NCI-H748 (cell line): ENCODE measurements around the gene SLC37A2.

ENCODE experiments used
- DNase-seq: peaks from one replicate; lab custom pipeline; 2025; ENCODE audit not compliant: unreplicated experiment; lab: John Stamatoyannopoulos, UW

SLC37A2 gene

DNA sequence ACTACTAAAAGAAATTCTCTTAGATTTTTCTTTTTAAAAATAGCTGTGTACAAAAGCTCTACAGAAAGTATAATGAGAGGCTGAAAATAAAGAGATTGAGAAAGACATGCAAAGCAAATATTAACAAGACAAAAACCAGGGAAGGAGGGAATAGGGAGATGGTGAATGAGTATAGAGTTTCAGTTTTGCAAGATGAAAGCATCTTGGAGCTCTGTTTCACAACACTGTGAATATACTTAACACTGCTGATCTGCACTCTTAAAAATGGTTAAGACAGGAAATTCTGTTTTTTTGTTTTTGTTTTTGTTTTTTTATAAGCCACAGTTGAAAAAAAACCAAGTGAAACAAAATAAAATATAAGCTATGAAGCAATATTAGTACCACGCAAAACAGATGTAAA, 42.8 kb downstream of the SLC37A2 start:
- DNase-seq = no peak

DNA sequence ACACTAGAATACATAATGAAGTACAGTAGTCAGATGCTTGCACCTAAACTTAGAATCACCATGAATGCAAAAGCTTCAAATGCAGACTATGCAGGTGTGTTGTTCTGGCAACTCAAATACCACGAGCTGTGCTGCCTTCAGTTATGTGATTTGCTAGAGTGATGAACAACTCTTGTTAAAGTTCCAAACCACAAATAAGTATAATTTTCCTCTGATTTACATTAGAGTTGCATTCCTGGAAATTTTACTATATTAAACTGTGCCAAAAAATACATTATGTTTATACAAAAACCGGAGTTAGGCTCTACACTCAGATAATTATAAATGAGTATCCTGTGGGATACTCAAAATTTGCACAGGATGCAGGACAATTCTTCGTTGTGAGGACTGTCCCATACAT, 45.4 kb downstream of the SLC37A2 start:
- no peak for DNase-seq

DNA sequence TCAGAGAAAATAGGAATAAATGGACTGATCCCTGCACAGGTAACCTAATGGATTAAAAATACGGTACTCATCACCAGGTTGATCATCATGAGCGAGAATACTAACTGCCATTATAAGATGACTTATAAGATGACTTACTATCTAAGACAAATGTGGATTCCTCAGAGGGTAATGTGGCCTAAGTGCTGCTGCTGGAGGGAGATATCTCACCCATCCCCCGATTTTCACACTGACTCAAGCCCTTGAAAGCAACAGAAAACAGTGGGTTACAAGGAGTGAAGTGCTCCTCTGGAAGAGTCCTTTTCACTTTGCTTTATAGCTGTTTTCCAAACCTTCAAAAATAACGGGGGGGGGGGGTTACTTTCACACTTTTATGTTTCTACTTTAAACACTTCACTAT, 47.4 kb downstream of the SLC37A2 start:
- DNase-seq = no peak

DNA sequence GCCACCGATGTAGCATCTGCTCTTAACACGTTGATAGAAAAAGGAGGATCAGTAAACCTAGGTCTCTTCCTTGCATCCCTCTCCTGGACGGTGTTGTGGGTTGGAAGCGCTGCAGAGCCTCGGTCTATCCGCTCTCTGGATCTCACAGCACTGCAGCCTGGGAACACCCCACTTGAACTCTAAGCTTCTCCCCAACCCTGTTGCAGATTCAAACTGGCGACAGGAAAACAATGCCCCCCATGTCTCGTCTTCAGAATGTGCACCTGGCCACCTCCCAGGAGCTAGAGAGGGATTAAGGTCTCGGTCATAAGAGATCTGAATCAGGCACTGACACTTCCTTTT, 47.9 kb downstream of the SLC37A2 start:
- DNase-seq = peak; percentile 42

DNA sequence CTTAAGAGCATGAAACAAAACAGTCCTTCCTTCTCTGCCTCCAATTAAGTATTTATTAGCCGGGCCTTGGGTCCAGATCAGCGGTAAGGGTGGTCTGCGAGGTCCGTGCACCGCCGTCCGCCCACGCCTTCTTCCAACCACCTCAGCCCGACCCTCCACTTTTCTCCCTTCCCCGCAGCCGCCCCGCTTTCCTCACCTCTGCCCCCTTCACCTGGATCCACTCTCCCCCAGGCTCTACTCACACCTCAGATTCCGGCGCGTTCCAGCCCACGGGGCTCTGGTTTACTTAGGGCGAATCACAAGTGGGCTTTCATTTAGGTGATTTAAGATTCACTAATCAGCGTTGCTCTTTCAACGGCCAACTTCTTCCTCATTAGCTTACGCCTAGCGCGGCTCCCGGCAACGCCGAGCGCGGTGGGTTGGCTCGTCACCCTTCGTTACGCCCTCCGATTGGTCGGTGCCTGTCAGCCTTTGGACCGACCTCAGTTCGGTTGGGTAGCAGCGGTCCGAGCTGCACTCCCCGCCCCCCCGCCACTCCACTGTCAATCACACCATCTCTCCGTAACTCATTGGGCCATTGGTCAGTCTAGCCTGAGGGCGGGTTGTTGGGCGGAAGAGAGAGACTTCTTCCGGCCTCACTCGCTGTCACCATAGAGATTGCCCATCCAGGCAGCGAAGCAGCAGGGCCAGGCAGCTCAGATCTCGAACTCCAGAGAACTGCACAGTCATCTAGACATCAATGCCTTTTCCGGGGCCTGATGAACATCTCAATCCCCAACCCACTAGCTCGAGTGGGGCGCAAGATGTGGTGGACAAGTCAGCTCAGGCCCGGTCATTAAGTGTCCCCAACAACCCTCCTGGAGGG, 48.5 kb downstream of the SLC37A2 start, which contains the start of gene TMEM218:
Gene TMEM218 (minus strand): TSS at position 284 of the 865 bp plus-strand sequence. CDS start 9,385 bp downstream, outside the sequence.
- peak; percentile 97 for DNase-seq

DNA sequence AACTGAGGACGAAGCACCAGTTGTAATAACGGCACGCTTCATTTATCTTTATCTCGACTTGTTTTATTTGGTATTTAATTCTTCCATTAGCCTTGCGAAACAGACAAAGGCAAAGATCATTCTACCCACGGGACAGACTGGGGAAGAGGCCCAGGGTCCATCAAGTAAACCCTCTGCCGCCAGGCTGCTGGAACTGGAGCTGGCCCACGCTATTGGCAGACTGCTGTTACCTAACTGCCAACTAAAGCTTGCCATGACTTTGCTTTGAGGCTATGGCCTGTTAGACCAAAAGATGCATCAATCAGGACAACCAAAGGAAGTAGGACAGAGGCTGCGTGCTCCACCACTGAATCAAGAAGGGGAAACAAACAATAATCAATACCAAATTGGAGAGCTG, 49.1 kb downstream of the SLC37A2 start:
- DNase-seq = no peak

DNA sequence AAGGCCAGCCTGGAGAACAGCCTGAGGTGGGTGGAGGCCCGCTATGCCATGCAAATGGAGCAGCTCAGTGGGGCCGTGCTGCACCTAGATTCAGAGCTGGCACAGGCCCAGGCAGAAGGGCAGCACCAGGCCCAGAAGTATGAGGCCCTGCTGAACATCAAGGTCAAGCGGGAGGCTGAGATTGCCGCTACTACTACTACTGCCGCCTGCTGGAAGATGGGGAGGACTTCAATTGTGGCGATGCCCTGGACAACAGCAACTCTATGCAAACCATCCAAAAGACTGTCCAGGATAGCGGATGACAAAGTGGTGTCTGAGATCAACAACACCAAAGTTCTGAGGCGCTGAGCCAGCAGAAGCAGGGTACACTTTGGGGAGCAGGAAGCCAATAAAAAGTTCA, 51.4 kb downstream of the SLC37A2 start:
- DNase-seq = no peak

DNA sequence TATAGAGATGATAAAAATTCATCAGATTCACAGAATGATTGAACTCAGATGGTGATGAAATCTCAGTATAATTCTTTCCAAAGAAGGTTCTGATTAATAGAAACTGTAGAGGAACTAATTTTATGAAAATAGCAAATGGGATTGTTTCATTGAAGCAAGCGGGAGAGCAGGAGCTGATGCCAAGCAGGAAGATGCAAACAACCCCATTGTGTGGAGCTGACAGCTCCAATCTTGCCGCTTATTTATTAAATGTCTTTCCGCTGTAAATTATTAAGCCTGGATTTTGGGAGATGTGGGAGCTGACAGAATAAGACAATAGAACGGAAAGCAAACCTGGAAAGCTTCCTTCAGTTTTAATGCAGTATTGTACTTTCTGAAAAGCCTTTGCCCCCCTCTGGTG, 54.3 kb downstream of the SLC37A2 start:
- DNase-seq = no peak

DNA sequence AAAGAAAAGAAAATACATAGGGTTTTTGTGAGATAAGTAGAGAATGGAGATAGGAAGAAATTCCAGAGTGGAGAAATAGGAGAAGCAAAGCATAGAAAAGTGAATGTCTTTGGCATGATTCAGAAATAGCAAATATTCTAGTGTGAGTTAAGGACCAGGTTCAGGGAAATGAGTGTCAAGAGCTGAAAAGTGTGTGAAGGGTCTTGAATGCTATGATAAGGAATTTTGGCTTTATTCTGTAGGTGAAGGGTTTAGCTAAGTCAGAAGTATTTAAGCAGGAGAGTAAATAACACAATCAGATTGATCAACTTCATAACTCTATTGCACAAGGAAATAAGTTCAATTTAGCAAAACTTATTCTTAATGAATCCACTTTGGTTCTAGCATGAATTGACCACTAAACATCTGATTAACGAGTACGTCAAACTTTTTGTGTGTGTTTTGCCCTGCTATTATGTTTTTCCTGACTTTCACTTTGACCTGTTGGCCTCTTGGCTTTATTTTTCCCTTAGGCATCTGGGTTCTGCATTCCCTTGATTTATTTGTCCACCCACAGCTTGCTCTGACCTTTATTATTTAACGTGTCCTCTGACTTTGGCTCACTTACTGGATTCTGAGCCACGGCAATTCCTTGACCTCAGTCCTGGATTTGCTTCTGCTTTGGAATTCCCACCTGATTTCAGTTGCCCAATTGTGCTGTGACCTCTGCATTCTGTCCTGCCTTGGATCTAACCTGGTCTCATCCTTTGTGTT, 60.3 kb downstream of the SLC37A2 start:
- no peak for DNase-seq

DNA sequence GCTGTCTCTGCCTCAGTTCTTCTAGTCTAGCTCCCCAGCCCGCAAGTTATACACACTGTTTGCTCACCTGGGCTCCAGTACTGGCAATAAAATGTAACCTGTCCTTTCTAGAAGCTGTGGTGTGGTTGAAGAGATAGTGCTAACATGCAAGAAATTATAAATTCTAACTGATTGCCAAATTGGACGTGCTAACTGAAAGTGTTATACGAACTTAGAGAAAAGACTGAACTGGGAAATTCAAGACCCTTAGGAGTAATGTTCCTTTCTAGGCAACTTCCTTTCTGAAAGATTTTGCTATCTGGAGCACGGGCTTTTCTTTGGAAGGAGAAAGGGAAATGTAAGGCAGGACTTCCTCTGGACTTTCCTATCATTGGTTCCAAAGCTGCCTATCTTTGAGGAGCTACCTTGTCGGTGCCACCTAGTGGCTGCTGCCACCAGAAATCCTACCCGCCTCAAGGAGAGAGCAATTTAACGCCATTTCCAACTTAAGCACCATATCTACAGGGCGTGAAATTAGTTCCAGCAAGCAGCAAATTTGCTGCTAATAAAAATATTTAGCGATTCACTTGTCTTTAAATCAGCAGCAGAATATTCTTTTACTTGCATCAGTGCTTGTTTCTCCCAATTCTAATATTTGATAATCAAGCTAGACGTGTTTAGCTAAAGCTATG, 61.0 kb downstream of the SLC37A2 start:
- DNase-seq = peak; percentile 66

DNA sequence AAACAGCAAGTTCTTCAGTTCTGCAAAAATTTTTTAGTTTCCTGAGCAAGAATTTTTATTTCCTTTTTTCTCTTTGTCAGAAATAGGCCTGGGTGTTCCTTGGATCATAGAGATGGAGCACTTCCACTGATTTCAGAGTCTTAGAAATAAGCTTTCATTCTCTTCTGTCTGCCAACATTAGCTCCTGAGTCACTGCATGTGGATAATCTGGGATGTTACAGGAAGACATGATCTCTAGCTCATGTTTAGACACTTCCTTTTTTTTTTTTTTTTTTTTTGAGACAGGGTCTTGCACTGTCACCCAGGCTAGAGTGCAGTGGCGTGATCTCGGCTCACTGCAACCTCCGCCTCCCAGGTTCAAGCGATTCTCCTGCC, 61.5 kb downstream of the SLC37A2 start:
- no peak for DNase-seq

DNA sequence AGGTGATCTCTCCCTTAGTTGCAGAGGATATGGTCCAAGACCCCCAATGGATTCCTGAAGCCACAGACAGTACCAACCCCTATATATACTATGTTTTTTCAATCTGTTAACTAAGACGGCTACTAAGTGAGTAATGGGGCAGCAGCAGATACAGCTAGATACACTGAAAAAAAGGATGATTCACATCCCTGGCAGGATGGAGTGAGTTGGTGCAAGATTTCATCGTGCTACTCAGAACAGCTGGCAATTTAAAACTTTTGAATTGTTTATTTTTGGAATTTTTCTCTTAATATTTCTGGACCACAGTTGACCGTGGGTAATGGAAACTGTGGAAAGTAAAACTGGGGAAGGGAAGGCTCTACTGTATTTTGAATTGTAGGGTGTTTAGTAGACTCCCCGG, 65.3 kb downstream of the SLC37A2 start:
- no peak for DNase-seq

DNA sequence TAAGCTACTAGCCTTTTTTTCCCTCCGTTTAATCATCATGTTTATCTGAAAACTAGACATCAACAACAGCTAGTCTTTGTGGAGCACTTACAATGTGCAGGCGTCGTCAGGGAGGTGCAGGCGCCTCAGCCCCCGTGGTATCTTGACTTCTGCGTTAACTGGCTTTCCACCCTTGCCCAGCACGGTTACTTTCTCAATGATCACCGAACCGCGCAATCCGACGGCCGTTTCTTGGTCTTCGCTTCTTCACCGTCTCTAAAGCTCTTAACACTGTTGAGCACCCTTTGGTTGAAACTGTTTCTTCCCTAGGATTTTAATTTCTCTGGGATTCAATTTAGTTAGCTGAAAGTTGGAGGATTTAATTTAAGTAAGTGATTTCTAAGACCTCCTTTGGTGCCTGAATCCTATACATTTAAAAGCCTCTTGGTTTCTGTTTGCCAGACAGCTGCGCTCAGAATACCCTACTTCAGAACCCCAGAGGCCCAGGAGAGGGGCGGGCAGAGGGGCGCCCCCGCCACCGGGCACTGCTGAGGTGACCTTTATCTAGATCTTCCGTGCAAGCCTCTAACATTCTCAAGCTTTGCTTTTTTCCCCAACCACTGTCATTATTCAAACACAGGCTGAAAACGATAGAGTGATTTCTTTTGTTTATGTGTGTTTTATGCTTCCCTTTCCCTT, 66.3 kb downstream of the SLC37A2 start:
- DNase-seq = no peak

DNA sequence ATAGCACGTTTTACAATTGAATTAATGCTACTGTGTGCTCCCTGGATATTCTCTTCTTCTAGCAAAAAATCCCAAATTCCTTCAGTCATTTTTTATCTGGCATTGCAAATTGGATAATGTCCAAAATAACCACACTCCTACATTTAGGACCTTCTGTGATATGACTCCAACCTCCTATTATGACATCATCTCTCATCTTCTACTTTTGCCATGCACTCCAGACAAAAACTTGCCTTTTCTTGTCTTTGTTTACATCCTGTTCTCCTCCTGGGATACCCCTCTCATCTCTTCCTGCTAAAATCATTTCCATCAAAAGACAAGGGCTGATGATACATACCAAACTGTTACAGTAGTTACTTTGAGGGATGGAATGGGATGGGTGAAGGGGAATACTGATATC, 69.0 kb downstream of the SLC37A2 start:
- no peak for DNase-seq

DNA sequence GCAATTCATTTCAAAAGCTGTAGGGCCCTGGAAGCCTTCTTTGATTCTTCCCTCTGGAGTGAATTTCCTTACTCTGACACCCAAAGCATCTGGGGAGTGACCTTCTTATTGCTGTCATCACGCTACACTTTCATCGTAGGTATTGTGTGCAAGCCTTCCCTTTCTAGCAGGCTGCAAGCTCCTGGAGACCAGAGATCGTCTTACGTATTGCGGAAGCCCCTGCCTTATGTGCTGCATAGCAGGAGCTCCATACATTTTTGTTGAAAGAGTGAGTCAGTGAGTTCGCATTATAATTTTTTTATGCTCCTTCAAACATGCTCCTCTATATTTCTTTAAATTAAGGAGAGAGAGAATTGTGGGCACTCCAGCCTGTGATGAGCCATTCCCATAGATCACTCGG, 69.5 kb downstream of the SLC37A2 start:
- DNase-seq = no peak

DNA sequence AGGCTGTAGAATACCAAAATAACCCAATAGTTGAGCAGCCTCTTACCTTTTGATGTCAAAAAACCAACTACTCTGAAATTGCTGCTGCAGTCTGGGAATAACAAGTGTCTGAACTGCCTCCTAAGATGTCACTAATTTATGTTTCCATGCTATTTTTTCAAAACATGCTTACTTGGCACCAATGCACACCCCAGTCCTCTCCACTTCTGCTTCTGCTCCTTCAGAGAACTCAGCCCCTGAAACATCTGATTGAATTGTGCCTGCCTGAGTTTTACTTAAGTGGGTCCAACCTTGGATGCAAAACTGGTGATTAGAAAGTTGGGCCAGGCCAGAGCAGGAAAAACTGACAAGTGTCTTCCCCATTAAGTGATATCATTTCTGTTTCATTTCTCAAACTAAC, 72.9 kb downstream of the SLC37A2 start:
- DNase-seq = no peak

DNA sequence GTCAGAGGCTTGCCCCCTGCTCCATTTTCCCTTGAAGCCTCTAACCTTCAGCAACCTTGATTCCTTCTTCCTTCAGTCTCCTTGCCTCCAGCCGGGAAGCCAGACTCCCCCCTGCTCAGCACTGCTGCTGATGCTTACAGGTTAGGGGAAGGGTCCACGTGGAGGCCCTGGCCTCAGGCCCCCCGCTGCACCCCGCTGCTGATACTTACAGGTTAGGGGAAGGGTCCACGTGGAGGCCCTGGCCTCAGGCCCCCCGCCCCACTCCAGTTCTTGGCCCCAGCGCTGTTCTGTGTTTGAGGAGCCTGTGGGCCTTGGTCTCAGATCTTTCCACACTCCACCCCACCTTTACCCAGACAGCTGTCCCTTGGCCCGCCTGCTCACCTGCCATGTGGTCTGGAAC, 75.9 kb downstream of the SLC37A2 start:
- no peak for DNase-seq

DNA sequence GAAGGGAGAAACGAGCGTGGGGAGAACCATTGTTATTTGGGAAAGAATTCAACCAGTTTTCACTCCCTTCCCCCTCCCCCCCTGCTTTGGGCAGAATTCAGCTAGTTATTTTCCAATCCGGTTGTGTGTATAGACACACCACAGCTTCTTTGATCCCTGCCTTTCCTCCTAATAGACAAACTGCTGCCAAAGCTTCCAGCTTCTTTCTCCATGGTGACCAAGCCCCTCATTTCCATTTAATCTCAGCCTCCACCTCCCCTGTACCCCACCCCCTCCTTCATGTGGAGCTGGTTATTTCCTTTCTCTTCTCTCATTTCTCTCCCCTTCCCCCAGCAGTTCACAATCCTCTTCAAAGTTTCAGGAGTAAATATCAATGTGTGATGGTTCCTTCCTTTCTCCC, 76.7 kb downstream of the SLC37A2 start:
- no peak for DNase-seq
